PC-3 (cell line): ENCODE results near the gene MRM2. TPM values are rescaled to one million over a fixed set of nuclear protein-coding genes. Genes with fewer than 3 reads are reported as not detected.

Experiments used
- ATAC-seq: fragments of 200-7000 bp; cut with Tn5 transposase; 2 replicates; pipeline ENCODE4 v1.9.1; 2020; ENCODE audit warnings: mild to moderate bottlenecking, moderate library complexity
- Bru-seq: library from RNA; stranded (reverse); fragments of 400-500 nt; gene quantifications from one replicate; lab custom pipeline; 2021; lab: Mats Ljungman, UMichigan
- BruChase-seq, 2 experiments: library from RNA; stranded (reverse); fragments of 400-500 nt; gene quantifications; one replicate each; lab custom pipeline; 2021; lab: Mats Ljungman, UMichigan
- BruUV-seq: library from RNA; stranded (reverse); fragments of 400-500 nt; replicated peaks from 2 replicates; lab custom pipeline; 2021; lab: Mats Ljungman, UMichigan
- CTCF ChIA-PET: fragments of 300-600 bp; sonication (Branson Sonifier 250); formaldehyde crosslinking; loops from one replicate; lab custom pipeline; 2022; ENCODE audit warnings: antibody characterized with exemption; lab: Charles Lee
- POLR2A ChIA-PET: fragments of 300-600 bp; sonication (Branson Sonifier 250); formaldehyde crosslinking; loops from one replicate; lab custom pipeline; 2022; ENCODE audit warnings: antibody characterized with exemption; ENCODE audit not compliant: unreplicated experiment; lab: Charles Lee
- DNase-seq: peaks from one replicate; pipeline ENCODE4 v3.0.0-alpha.2; 2015
- H2AFZ ChIP-seq: fragments of 300-600 bp; sonication (generic); 2 replicates; pipeline ENCODE4 v1.6.0; 2016; ENCODE audit warnings: antibody characterized with exemption, low read length
- H3F3A ChIP-seq: fragments of 300-600 bp; sonication (generic); one replicate; pipeline ENCODE4 v1.6.0; 2017; ENCODE audit warnings: antibody characterized with exemption, low read length, control low read depth, mild to moderate bottlenecking; ENCODE audit not compliant: unreplicated experiment
- H3K27ac ChIP-seq: fragments of 300-600 bp; sonication (generic); 2 replicates; pipeline ENCODE4 v1.5.1; 2016; ENCODE audit warnings: mild to moderate bottlenecking, low read length
- H3K27me3 ChIP-seq: fragments of 300-600 bp; sonication (generic); 2 replicates; pipeline ENCODE4 v1.6.1; 2016; ENCODE audit warnings: low read length, mixed read lengths
- H3K36me3 ChIP-seq: fragments of 300-600 bp; sonication (generic); 2 replicates; pipeline ENCODE4 v1.6.1; 2016; ENCODE audit warnings: low read depth, mixed run types, low read length, mixed read lengths
- H3K4me1 ChIP-seq: fragments of 300-600 bp; sonication (generic); 2 replicates; pipeline ENCODE4 v1.5.1; 2016; ENCODE audit warnings: low read length; ENCODE audit not compliant: insufficient read depth
- H3K4me2 ChIP-seq: fragments of 300-600 bp; sonication (generic); 2 replicates; pipeline ENCODE4 v1.6.0; 2016; ENCODE audit warnings: low read length
- H3K4me3 ChIP-seq: fragments of 300-600 bp; sonication (generic); 2 replicates; pipeline ENCODE4 v1.5.1; 2016; ENCODE audit warnings: mild to moderate bottlenecking, low read length, mixed read lengths
- H3K79me2 ChIP-seq: fragments of 300-600 bp; sonication (generic); 2 replicates; pipeline ENCODE4 v1.6.1; 2017; ENCODE audit warnings: low read length, mixed read lengths
- H3K9ac ChIP-seq: fragments of 300-600 bp; sonication (generic); 2 replicates; pipeline ENCODE4 v1.6.0; 2016; ENCODE audit warnings: mild to moderate bottlenecking, low read length
- H3K9me2 ChIP-seq: fragments of 300-600 bp; sonication (generic); replicated peaks from 2 replicates; pipeline ENCODE4 v1.6.1; 2016; ENCODE audit warnings: mixed run types, low read length, mixed read lengths
- H3K9me3 ChIP-seq: fragments of 300-600 bp; sonication (generic); 2 replicates; pipeline ENCODE4 v1.6.1; 2016; ENCODE audit warnings: low read length, mixed read lengths
- H4K20me1 ChIP-seq: fragments of 300-600 bp; sonication (generic); 2 replicates; pipeline ENCODE4 v1.6.1; 2016; ENCODE audit warnings: low read length, mixed read lengths
- EZH2 ChIP-seq: fragments of 300-600 bp; sonication (generic); IDR thresholded peaks from one replicate; pipeline ENCODE4 v1.6.1; 2017; ENCODE audit warnings: antibody characterized with exemption, mild to moderate bottlenecking, low read length; ENCODE audit not compliant: unreplicated experiment
- EZH2phosphoT487 ChIP-seq: fragments of 300-600 bp; sonication (generic); IDR thresholded peaks from 2 replicates; pipeline ENCODE4 v1.6.1; 2018; ENCODE audit warnings: mild to moderate bottlenecking, antibody characterized with exemption, low read length, borderline replicate concordance
- intact Hi-C: fragments of 100-400 bp; cut with micrococcal nuclease; formaldehyde crosslinking; loops from 2 replicates; pipeline ENCODE4 v1.9.0; 2023
- long read RNA-seq: library from polyadenylated mRNA; unstranded; transcript quantifications from one replicate; pipeline ENCODE4 v2.0.0, GENCODE V29; 2021; ENCODE audit not compliant: unreplicated experiment
- total RNA-seq: library from RNA; depleted of rRNA; stranded (reverse); fragments of >200 nt; gene quantifications from 2 replicates; pipeline ENCODE4 v1.2.3, GENCODE V29; 2014; rRNA removed
- TF ChIP-seq, protein P1 (sequence below): fragments of 300-600 bp; sonication (generic); conservative IDR thresholded peaks from 2 replicates; pipeline ENCODE4 v1.5.1; 2017; ENCODE audit warnings: antibody characterized with exemption, low read depth, mild to moderate bottlenecking, low read length

Gene MRM2
- total RNA-seq (42.6 and 42.9 TPM in 2 replicates), Bru-seq, nascent RNA (percentile 85 among the genes with signal in this experiment), BruChase-seq, experiment 1, labeled RNA remaining after a 6-hour chase (percentile 95 among the genes with signal in this experiment), BruChase-seq, experiment 2, labeled RNA remaining after a 2-hour chase (percentile 93 among the genes with signal in this experiment)
- long read RNA-seq, transcript MRM2-201 (3 exons, 1,601 nt), result major isoform, 29 of 117 reads
- long read RNA-seq, transcript MRM2-205 (4 exons, 2,511 nt), result minor isoform, 7 of 117 reads
- long read RNA-seq, partial matches to known transcripts, result 24 of 117 reads
- long read RNA-seq, other reads (novel, unspliced or antisense), result 54 of 117 reads

DNA sequence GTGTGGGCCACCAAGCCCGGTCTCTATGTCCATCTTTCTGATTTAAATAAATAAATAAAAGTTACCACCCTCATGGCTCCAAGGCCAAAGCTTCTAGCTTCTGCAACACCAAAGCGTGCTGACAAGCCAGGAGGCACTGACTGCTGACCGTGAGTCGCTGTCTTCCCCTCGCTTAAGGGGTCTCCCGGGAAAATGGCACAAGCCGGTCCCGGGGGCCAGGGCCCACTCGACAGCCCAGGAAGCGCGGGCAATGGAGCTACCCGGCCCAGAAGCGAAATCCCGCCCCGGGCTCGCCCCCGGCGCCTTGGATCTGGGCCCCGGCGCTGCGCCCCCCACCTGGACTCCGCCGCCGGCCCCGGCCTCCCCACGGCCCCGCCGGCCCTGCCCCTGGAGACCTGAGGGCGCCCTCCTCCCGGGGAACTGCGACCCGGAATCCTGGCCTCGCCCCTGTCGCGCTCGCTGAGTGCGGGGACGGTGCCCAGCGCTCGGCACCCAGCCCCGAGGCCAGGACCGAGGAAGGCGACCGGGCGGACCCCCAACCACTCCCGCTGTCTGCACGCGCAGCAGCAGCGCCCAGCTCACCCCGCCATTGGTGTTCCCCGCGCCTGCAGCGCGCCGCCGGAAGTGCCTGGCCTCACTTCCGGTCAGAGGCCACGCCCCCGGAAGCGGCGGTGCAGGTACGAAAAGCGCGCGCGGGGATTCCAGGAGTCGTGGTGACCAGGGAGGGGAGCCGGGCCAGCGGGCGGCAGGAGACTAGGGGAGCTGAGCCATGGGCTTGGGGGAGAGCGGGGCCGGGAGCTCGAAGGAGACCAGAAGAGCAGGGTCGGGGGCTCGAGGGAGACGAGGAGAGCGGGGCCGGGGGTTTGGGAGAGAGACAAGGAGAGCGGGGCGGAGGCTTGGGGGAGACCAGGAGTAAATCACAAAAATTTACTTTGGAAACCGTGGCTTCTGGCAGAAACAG, at the start of gene MRM2, which contains the start of gene NUDT1:
Gene MRM2, minus strand, starts transcription at position 626 of the 961 bp plus-strand sequence. Its CDS starts 36 bp downstream, at position 590.
Gene NUDT1, plus strand, starts transcription at position 647 of the 961 bp plus-strand sequence. CDS start 2,349 bp downstream, outside the sequence.
- Histone ChIP-seq H3K4me1 (peaks cover 17% of the 10 kb centered on the region), H3K79me2 (peaks cover 35% of the 10 kb centered on the region), H3K4me3 (peak within 1 kb of the TSS; percentile 97), H3K27me3 (no peaks in the 10 kb centered on the region), H3K4me2 (peak within 1 kb of the TSS; percentile 93), H3K9me3 (no peaks in the 10 kb centered on the region), H3F3A (no peaks in the 10 kb centered on the region), H4K20me1 (no peaks in the 10 kb centered on the region), H2AFZ (peak within 1 kb of the TSS; percentile 83), H3K36me3 (peaks cover 16% of the 10 kb centered on the region), H3K27ac (peak within 1 kb of the TSS; percentile 37), H3K9me2 (no peaks in the 10 kb centered on the region), H3K9ac (peak within 1 kb of the TSS; percentile 99)
- ChIA-PET CTCF (no interaction called here), POLR2A (interaction anchor here (0.6 kb wide), 1 partner anchor 1084 kb away, joined by 3 read pairs; no protein-coding TSS in a partner anchor)
- intact Hi-C loops, result no loop called here
- BruUV-seq, result no TSS peak
- ATAC-seq, result peak; percentile 91
- TF ChIP-seq, protein P1, sequence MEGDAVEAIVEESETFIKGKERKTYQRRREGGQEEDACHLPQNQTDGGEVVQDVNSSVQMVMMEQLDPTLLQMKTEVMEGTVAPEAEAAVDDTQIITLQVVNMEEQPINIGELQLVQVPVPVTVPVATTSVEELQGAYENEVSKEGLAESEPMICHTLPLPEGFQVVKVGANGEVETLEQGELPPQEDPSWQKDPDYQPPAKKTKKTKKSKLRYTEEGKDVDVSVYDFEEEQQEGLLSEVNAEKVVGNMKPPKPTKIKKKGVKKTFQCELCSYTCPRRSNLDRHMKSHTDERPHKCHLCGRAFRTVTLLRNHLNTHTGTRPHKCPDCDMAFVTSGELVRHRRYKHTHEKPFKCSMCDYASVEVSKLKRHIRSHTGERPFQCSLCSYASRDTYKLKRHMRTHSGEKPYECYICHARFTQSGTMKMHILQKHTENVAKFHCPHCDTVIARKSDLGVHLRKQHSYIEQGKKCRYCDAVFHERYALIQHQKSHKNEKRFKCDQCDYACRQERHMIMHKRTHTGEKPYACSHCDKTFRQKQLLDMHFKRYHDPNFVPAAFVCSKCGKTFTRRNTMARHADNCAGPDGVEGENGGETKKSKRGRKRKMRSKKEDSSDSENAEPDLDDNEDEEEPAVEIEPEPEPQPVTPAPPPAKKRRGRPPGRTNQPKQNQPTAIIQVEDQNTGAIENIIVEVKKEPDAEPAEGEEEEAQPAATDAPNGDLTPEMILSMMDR, result no peak
- TF ChIP-seq EZH2 (no peak), EZH2phosphoT487 (no peak)
- peak; percentile 83 for DNase-seq

DNA sequence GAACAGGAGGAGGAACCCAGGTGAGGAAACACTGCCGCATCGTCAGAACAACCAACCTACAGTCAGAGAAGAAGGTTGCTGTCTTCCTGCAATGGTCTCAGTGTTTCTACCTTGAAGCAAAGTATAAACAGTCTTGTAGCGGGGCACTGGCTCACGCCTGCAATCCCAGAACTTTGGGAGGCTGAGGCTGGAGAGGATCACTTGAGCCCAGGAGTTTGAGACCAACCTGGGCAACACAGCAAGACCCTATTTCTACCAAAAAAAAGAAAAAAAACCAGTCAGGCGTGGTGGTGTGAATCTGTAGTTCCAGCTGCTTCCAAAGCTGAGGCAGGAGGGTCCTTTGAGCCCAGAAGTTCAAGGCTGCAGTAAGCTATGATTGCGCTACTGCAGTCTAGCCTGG, 48.9 kb upstream of the MRM2 start:
- H3K36me3 ChIP-seq, result no peaks in the 10 kb centered on the region
- H3K9ac ChIP-seq, result no peak overlapping the region
- no peak for ATAC-seq
- no peaks in the 10 kb centered on the region for H3K79me2 ChIP-seq
- no peaks in the 10 kb centered on the region for H3K27me3 ChIP-seq
- intact Hi-C loops, result no loop called here
- no peaks in the 10 kb centered on the region for H3K4me1 ChIP-seq
- ChIA-PET CTCF (interaction anchor here (0.7 kb wide), 1 partner anchor 1225 kb away, joined by 5 read pairs; no protein-coding TSS in a partner anchor), POLR2A (no interaction called here)
- no peak for DNase-seq
- H3F3A ChIP-seq, result no peaks in the 10 kb centered on the region
- H3K9me2 ChIP-seq, result no peaks in the 10 kb centered on the region
- no peaks in the 10 kb centered on the region for H4K20me1 ChIP-seq
- no peak overlapping the region for H2AFZ ChIP-seq
- no peak overlapping the region for H3K27ac ChIP-seq
- TF ChIP-seq EZH2phosphoT487 (no peak), EZH2 (no peak)
- TF ChIP-seq, protein P1, result no peak
- H3K9me3 ChIP-seq, result no peaks in the 10 kb centered on the region
- BruUV-seq, result no TSS peak
- no peak overlapping the region for H3K4me3 ChIP-seq
- H3K4me2 ChIP-seq, result no peak overlapping the region
